IPS-18c (cell line): ENCODE measurements around the gene SPATA12.

Source experiments
- H3K4me3 ChIP-seq: 2 replicates; pipeline ENCODE4 v1.7.0; 2013; ENCODE audit warnings: low read depth, mild to moderate bottlenecking, low read length, moderate library complexity; ENCODE audit not compliant: insufficient read depth
- H3K9me3 ChIP-seq: one replicate; pipeline ENCODE4 v1.6.1; 2013; ENCODE audit warnings: mild to moderate bottlenecking, low read length, moderate library complexity; ENCODE audit not compliant: control insufficient read depth, insufficient read depth

SPATA12 gene

GRCh38 chr3:57120451-57121174 is 60.1 kb downstream of the SPATA12 start:
- Histone ChIP-seq H3K9me3 (no peaks in the 10 kb centered on the region), H3K4me3 (no peak overlapping the region)
